ENCODE measurements around the gene CLDN14. TPM values are rescaled to one million over a fixed set of nuclear protein-coding genes. Genes with fewer than 3 reads are reported as not detected.

The CLDN14 gene
- total RNA-seq, 1 experiment from 2014 or later: not detected

DNA sequence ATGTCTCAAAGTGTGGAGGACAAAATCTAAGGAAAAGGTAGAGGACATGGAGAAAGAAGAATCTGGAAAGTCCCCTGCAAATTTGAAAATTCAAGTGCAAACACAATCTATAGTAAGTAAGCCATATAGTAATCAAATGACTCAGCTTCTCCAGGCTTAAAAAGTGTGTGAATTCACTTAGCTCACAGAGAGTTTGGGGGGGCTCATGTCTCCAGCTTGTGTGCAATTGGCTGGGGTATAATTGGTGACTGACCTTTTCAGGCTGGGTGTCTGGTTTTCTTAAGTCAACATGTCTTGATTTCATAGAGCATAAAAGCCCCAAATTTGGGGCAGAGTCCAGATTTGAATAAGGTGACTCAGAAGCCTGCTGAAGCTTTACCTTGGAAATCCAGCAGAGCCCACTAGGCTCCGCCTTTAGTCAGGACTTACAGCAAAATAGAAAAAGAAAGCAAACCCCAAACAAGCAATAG, 8.6 kb downstream of the CLDN14 start:
- DNase-seq (ENCODE audit: low read depth): no peak

DNA sequence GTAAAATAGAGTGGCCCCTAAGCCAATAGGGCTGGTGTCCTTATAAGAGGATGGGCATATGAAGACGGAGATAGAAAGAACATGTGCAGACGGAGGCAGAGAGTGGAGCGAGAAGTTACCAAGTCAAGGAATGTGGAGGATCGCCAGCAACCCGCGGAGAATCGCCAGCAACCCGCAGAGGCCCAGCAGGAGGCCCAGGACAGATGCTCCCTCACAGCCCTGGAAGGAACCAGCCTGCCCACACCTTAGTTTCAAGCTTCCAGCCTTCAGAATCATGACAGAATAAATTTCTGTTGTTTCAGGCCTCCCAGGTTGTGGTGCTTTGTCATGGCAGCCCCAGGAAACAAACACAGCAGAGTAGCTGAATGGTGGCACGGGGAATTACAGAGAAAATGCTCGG, 9.6 kb downstream of the CLDN14 start:
- no peak for DNase-seq (ENCODE audit: low read depth)

DNA sequence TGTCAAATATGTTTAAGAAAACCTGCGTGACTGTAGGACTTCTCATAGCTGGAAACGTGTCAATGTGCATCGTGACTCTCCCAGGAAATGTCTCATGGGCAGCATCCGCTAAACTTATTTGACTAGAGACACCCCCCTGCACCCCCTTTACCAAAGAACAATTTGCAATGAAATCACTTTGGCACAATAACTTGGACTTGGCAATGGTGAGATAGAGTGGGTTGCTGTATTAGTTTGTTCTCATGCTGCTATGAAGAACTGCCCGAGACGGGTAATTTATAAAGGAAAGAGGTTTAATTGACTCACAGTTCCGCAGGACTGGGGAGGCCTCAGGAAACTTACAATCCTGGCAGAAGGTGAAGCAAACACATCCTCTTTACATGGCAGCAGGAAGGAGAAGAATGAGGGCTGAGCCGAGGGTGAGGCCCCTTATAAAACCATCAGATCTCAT, 13.8 kb downstream of the CLDN14 start:
- DNase-seq (ENCODE audit: low read depth): no peak

- DNase-seq (ENCODE audit: low read depth): no peak
Measured at GRCh38 chr21:36465478-36465877, 14.4 kb downstream of the CLDN14 start.

DNA sequence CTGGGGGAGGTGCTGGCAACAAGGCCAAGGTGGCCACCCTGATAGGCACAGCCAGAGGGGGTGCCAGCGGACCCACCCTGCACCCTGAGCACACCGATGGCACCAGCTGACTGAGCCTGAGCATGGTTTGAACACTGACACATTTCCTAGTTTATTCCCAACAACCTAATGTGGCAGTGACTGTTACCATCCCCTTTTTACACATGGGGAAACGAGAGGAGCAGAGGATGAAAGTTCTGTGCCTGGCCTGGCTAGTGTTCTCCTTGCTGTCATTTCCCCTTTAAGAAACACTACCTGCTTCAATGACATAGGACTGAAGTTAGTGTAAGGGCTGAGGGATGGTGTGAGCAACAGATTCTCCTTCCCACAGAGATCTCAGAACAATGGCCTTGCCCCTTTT, 15.3 kb downstream of the CLDN14 start:
- DNase-seq (ENCODE audit: low read depth): no peak

GRCh38 chr21:36463991-36464390, 15.9 kb downstream of the CLDN14 start:
- DNase-seq (ENCODE audit: low read depth): no peak

GRCh38 chr21:36463204-36463603, 16.7 kb downstream of the CLDN14 start:
- no peak for DNase-seq (ENCODE audit: low read depth)

- DNase-seq (ENCODE audit: low read depth): no peak
Measured at GRCh38 chr21:36461918-36462486, 17.9 kb downstream of the CLDN14 start.

DNA sequence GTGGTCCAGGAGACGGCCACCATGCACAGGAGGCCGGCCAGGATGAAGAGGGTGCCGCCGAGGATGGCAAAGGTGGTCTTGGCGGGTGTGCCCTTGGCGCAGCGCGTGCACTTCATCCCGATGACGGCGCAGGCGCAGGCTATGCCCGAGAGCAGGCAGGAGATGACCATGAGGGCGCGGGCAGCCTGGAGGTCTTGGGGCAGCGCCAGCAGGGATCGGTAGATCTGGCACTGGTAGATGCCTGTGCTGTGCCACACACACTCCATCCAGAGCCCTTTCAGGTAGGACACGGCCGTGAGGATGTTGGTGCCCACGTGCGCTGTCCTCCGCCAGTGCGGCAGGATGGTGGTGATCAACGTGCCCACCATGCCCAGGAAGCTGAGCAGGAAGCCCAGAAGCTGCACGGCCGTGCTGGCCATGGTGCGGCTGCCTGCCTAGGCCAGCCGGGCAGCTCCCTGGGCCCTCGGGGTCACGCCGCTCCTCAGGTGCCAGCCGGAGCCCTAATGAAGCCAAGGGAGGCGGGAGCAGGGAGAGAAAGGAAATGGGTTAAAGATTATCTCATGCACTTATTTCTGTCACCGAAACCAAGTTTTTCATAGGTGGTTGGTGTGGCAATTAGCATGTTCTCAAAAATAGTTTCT, 18.5 kb downstream of the CLDN14 start:
- no peak for DNase-seq (ENCODE audit: low read depth)

GRCh38 chr21:36460866-36461265, 19.1 kb downstream of the CLDN14 start:
- no peak for DNase-seq (ENCODE audit: low read depth)

DNA sequence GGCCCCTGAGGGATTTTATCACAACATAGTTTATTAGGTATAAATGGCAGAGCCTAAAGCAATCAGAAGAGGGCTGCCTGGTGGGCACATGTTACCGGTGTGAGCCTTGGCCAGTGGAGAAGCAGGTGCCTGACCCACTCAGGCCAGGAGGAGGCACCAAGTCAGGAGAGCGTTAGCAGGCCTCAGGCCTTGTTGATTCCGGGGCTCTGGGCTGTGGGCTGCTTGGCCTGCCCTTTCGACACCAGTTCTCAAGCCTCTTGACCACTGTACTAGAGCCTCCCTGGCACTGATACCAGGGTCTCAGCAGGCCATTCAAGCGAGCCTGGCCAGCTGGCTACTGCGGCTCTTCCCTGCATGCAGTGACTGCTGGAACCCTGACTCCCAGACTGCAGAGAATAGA, 20.8 kb downstream of the CLDN14 start:
- DNase-seq (ENCODE audit: low read depth): no peak

DNA sequence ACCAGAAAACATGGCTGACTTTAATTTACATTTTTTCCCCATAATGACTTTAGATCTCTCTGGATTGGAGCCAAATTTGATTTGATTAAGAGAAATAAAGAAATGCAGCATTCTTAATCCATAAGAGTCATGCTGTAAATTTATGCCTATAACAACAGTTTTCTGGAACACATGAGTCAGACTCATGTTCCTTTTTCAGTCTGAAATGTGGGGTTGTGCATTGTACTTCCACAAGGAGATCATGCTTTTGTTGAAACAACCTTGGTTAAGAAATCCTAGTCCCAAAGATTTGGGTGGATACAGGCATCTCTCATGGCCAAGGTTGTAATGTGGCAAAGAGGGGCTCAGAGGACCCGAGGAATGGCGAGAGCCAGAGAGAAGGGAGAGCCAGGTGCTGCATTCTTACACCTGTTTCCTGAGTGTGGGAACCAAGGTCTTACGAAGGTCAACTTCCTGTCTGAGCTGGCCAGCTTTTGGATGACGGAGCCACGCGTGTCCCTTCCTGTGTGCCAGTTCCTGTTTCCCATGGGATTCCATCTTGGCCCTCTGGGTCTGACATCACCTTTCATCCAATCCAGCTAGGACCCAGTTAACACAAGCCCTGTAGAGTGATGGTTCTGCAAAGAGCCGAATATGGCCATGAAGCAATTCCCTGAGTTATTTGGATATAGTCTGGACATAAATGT, 23.1 kb downstream of the CLDN14 start:
- DNase-seq (ENCODE audit: low read depth): no peak

GRCh38 chr21:36454706-36455105, 25.2 kb downstream of the CLDN14 start:
- no peak for DNase-seq (ENCODE audit: low read depth)

- no peak for DNase-seq (ENCODE audit: low read depth)
Measured at GRCh38 chr21:36454093-36454531, 25.8 kb downstream of the CLDN14 start.

- no peak for DNase-seq (ENCODE audit: low read depth)
Measured at GRCh38 chr21:36452281-36452825, 27.6 kb downstream of the CLDN14 start.

DNA sequence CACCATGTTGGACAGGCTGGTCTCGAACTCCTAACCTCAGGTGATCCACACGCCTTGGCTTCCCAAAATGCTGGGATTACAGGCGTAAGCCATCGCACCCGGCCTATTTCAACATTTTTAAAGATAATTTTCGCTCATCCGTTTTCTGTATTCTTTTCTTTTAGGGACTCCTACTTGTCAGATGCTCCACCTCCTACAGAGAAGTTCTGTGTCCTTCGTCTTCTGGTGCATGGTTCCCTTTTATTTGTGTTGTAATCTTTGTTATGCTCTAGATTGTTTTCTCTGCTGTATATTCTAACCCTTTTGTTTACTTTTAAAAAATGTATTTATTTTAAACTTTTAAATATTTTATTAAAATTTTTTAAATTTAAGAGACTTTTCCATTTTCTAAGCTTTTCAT, 28.4 kb downstream of the CLDN14 start:
- DNase-seq (ENCODE audit: low read depth): no peak

GRCh38 chr21:36450511-36450910, 29.4 kb downstream of the CLDN14 start:
- DNase-seq (ENCODE audit: low read depth): no peak

- DNase-seq (ENCODE audit: low read depth): no peak
Measured at GRCh38 chr21:36446301-36446700, 33.6 kb downstream of the CLDN14 start.

DNA sequence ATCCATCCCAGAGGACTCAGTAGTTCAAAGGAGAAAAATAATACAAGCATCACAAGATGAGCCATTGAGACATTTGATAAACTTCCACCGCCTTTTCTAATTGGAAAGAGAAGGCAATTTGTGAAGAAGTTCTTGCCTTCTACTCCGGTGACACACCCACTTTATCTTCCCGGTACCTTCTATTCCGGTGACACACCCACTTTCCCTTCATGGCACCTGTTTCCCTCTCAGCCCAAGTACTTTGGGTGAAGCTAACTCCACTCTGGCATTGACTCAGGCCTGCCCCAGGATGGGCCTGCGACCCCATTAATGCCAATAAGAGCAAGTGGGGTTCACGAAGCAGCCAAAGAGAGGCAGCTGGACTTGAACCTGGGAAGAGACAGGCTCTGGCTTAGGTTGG, 38.2 kb downstream of the CLDN14 start:
- DNase-seq (ENCODE audit: low read depth): no peak

DNA sequence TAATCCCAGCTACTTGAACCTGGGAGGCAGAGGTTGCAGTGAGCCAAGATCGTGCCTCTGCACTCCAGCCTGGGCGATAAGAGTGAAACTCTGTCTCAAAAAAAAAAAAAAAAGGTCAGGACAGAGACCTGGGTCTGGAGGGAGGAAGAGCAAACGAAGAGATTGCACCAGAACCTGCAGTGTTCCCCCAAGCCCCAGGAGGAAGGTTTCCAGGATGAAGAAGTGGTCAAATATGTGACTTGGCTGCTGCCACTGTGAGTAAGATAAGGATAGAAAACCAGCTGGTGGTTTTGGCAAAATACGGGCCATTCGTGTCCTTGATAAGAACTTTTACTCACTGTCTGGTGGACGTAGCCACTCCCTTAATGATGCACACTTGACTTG, 42.2 kb downstream of the CLDN14 start:
- peak; percentile 67 for DNase-seq (ENCODE audit: low read depth)

- no peak for DNase-seq (ENCODE audit: low read depth)
Measured at GRCh38 chr21:36436829-36437744, 42.8 kb downstream of the CLDN14 start.

- DNase-seq (ENCODE audit: low read depth): no peak
Measured at GRCh38 chr21:36434144-36434543, 45.8 kb downstream of the CLDN14 start.
